GM19324 (cell line): Measurements from ENCODE around the gene FNDC3B.

ENCODE experiments used
- ATAC-seq: cut with Tn5 transposase; IDR thresholded peaks from one replicate; pipeline ENCODE4 v1.9.1; 2021; ENCODE audit warnings: mild to moderate bottlenecking, moderate library complexity; ENCODE audit not compliant: unreplicated experiment, low FRiP score

FNDC3B gene

GRCh38 chr3:172319595-172319994 is 280.2 kb downstream of the FNDC3B start:
- no peak for ATAC-seq

- no peak for ATAC-seq
These were observed 281.1 kb downstream of the FNDC3B start for GRCh38 chr3:172320468-172320867.

GRCh38 chr3:172321035-172321434 is 281.7 kb downstream of the FNDC3B start:
- ATAC-seq, result no peak

- ATAC-seq, result no peak
These were observed 284.7 kb downstream of the FNDC3B start for GRCh38 chr3:172323894-172324610.

- no peak for ATAC-seq
These were observed 285.3 kb downstream of the FNDC3B start for GRCh38 chr3:172324611-172325203.

GRCh38 chr3:172325461-172325860 is 286.1 kb downstream of the FNDC3B start:
- no peak for ATAC-seq

GRCh38 chr3:172326993-172327392 is 287.6 kb downstream of the FNDC3B start:
- ATAC-seq, result no peak

GRCh38 chr3:172328282-172328681 is 288.9 kb downstream of the FNDC3B start:
- ATAC-seq, result no peak

GRCh38 chr3:172329070-172329469 is 289.7 kb downstream of the FNDC3B start:
- ATAC-seq, result no peak

GRCh38 chr3:172330413-172330812 is 291.0 kb downstream of the FNDC3B start:
- ATAC-seq, result no peak

GRCh38 chr3:172332256-172333041 is 293.1 kb downstream of the FNDC3B start:
- no peak for ATAC-seq

GRCh38 chr3:172333042-172333377 is 293.6 kb downstream of the FNDC3B start:
- no peak for ATAC-seq

- ATAC-seq, result no peak
These were observed 294.5 kb downstream of the FNDC3B start for GRCh38 chr3:172333692-172334457.

- ATAC-seq, result no peak
These were observed 295.4 kb downstream of the FNDC3B start for GRCh38 chr3:172334671-172335207.

GRCh38 chr3:172339892-172340291 is 300.5 kb downstream of the FNDC3B start:
- no peak for ATAC-seq

GRCh38 chr3:172340583-172340982 is 301.2 kb downstream of the FNDC3B start:
- ATAC-seq, result no peak

- no peak for ATAC-seq
These were observed 302.2 kb downstream of the FNDC3B start for GRCh38 chr3:172341482-172342059.

- ATAC-seq, result no peak
These were observed 302.8 kb downstream of the FNDC3B start for GRCh38 chr3:172342097-172342659.

- ATAC-seq, result no peak
These were observed 303.7 kb downstream of the FNDC3B start for GRCh38 chr3:172343117-172343516.

- no peak for ATAC-seq
These were observed 304.6 kb downstream of the FNDC3B start for GRCh38 chr3:172343979-172344378.
